Liver (tissue), 9 donors: Measurements from ENCODE around the gene WWOX. TPM values are rescaled to one million over a fixed set of nuclear protein-coding genes. Genes with fewer than 3 reads are reported as not detected.

Experiments
- DNase-seq: peaks from one replicate; pipeline ENCODE4 v3.0.0-alpha.2; 2017; ENCODE audit warnings: low spot score
- H3K27ac ChIP-seq, 2 donors: one replicate each; pipeline ENCODE4 v1.7.0; 2013; ENCODE audit warnings: inconsistent platforms in 2 of 2, low read length in 2 of 2, control low read depth in 1 of 2, low read depth in 1 of 2, mild to moderate bottlenecking in 1 of 2
- H3K27me3 ChIP-seq, 4 donors: one replicate each; pipeline versions ENCODE4 v1.6.1 to v1.7.0; 2013; ENCODE audit warnings: low read length in 3 of 4, inconsistent platforms in 1 of 4, mild to moderate bottlenecking in 1 of 4, moderate library complexity in 1 of 4; ENCODE audit not compliant: control insufficient read depth in 4 of 4, insufficient read depth in 4 of 4
- H3K36me3 ChIP-seq, 4 donors: one replicate each; pipeline versions ENCODE4 v1.6.1 to v1.7.0; 2013; ENCODE audit warnings: low read length in 3 of 4, mild to moderate bottlenecking in 3 of 4, low read depth in 1 of 4, moderate library complexity in 1 of 4; ENCODE audit not compliant: control insufficient read depth in 4 of 4, insufficient read depth in 3 of 4
- H3K4me1 ChIP-seq, 4 donors: one replicate each; pipeline versions ENCODE4 v1.6.1 to v1.7.0; 2013; ENCODE audit warnings: low read length in 3 of 4, mild to moderate bottlenecking in 3 of 4, moderate library complexity in 1 of 4; ENCODE audit not compliant: control insufficient read depth in 4 of 4, insufficient read depth in 4 of 4
- H3K4me3 ChIP-seq, 3 donors: one replicate each; pipeline versions ENCODE4 v1.6.1 to v1.7.0; 2013; ENCODE audit warnings: low read length in 3 of 3, control low read depth in 1 of 3, low read depth in 1 of 3, mild to moderate bottlenecking in 1 of 3
- H3K9ac ChIP-seq, 2 donors: one replicate each; pipeline ENCODE4 v1.7.0; 2013; ENCODE audit warnings: low read length in 2 of 2, mild to moderate bottlenecking in 2 of 2, moderate library complexity in 2 of 2, control low read depth in 1 of 2, low read depth in 1 of 2
- H3K9me3 ChIP-seq, 4 donors: one replicate each; pipeline versions ENCODE4 v1.6.1 to v1.7.0; 2013; ENCODE audit warnings: low read length in 3 of 4; ENCODE audit not compliant: control insufficient read depth in 4 of 4
- CTCF ChIP-seq: fragments of 150-350 bp; IDR thresholded peaks from 2 replicates; pipeline ENCODE4 v1.5.1; 2017; ENCODE audit warnings: improper control_type of control experiment, low read depth, low read length; ENCODE audit not compliant: missing input control
- FOXA1 ChIP-seq: IDR thresholded peaks from 2 replicates; pipeline ENCODE4 v1.6.1; 2016; ENCODE audit warnings: antibody characterized with exemption
- FOXA2 ChIP-seq: IDR thresholded peaks from 2 replicates; pipeline ENCODE4 v1.6.1; 2016; ENCODE audit warnings: antibody characterized with exemption
- HNF4G ChIP-seq: IDR thresholded peaks from 2 replicates; pipeline ENCODE4 v1.6.1; 2016; ENCODE audit warnings: antibody characterized with exemption
- MAX ChIP-seq: IDR thresholded peaks from 2 replicates; pipeline ENCODE4 v1.6.1; 2016; ENCODE audit warnings: antibody characterized with exemption
- NR2F2 ChIP-seq: IDR thresholded peaks from 2 replicates; pipeline ENCODE4 v1.6.1; 2016; ENCODE audit warnings: antibody characterized with exemption
- REST ChIP-seq: IDR thresholded peaks from 2 replicates; pipeline ENCODE4 v1.6.1; 2016; ENCODE audit warnings: antibody characterized with exemption, mild to moderate bottlenecking
- RXRA ChIP-seq, 2 donors: IDR thresholded peaks; 2 replicates each; pipeline ENCODE4 v1.6.1; 2017 to 2018; ENCODE audit warnings: antibody characterized with exemption in 2 of 2, mild to moderate bottlenecking in 1 of 2
- SP1 ChIP-seq: IDR thresholded peaks from 2 replicates; pipeline ENCODE4 v1.6.1; 2018; ENCODE audit warnings: antibody characterized with exemption, mild to moderate bottlenecking
- TAF1 ChIP-seq: conservative IDR thresholded peaks from 2 replicates; pipeline ENCODE4 v1.6.1; 2016; ENCODE audit warnings: antibody characterized with exemption, mild to moderate bottlenecking
- WGBS: extraction: QIAGEN DNeasy Blood & Tissue Kit; methylation state at CpG from one replicate; pipeline ENCODE4 v1.1.7; 2013; 5-methylcytosine and 5-hydroxymethylcytosine counted together
- polyA plus RNA-seq, 2 donors: library from polyadenylated mRNA; stranded (reverse) in 1 of 2; unstranded in 1 of 2; fragments of 200-250 nt in 1 of 2; fragments of >200 nt in 1 of 2; fragmentation: Nextera tagmentation in 1 of 2; extraction: Ambion mirVana in 1 of 2; gene quantifications; one replicate each; pipeline versions ENCODE4 v1.2.1 to v1.2.3, GENCODE V29; 2013 to 2015
- total RNA-seq, 2 donors: library from RNA; depleted of rRNA; stranded (reverse); fragments of >200 nt; gene quantifications; one replicate each; pipeline ENCODE4 v1.2.3, GENCODE V29; 2014
- donor health status: healthy.
- donor health status: healthy.
- donor health status: healthy.
- donor health status: healthy.
- donor health status: healthy.

The WWOX gene
- total and polyA plus RNA-seq, 4 donors, result 9.8 to 46.0 (median 15.3) TPM

GRCh38 chr16:78812582-78812981, 713.1 kb downstream of the WWOX start:
- WGBS, result 99% methylated on average over 6 of the region's 6 CpGs
- H3K27ac ChIP-seq, result no peak overlapping the region

GRCh38 chr16:78813661-78814311, 714.3 kb downstream of the WWOX start:
- no peaks in the 10 kb centered on the region for H3K9me3 ChIP-seq
- no peak for TF ChIP-seq FOXA1
- TF ChIP-seq REST, result no peak
- TF ChIP-seq SP1, result no peak
- no peak for TF ChIP-seq CTCF
- no peak for TF ChIP-seq MAX
- no peak for TF ChIP-seq TAF1
- no peak for TF ChIP-seq HNF4G
- no peak for TF ChIP-seq FOXA2
- no peak for TF ChIP-seq RXRA (IDR thresholded peaks at IDR 0.05)
- 91% methylated on average over 10 of the region's 10 CpGs for WGBS

More at GRCh38 chr16:78812582-78812981, 713.1 kb downstream of the WWOX start:
- Histone ChIP-seq H3K27me3 (no peaks in the 10 kb centered on the region), H3K4me1 (peaks cover 4 to 13% (median 10%) of the 10 kb centered on the region in 4 donors), H3K9me3 (no peaks in the 10 kb centered on the region), H3K36me3 (no peaks in the 10 kb centered on the region), H3K4me3 (no peak overlapping the region), H3K9ac (no peak overlapping the region)
- TF ChIP-seq NR2F2 (no peak), TAF1 (no peak)
- DNase-seq, result no peak

GRCh38 chr16:78815713-78816112, 716.3 kb downstream of the WWOX start:
- WGBS, result 68% methylated on average over 2 of the region's 2 CpGs
- Histone ChIP-seq H3K27me3 (no peaks in the 10 kb centered on the region), H3K27ac (no peak overlapping the region), H3K4me1 (peaks cover 5 to 18% (median 10%) of the 10 kb centered on the region in 4 donors), H3K9me3 (no peaks in the 10 kb centered on the region), H3K36me3 (no peaks in the 10 kb centered on the region), H3K9ac (no peak overlapping the region), H3K4me3 (no peak overlapping the region)
- TF ChIP-seq FOXA1, result no peak
- peak in 1 of 2 donors; percentile 17 for TF ChIP-seq RXRA (IDR thresholded peaks at IDR 0.05)
- peak; percentile 78 for TF ChIP-seq NR2F2
- no peak for DNase-seq

More at GRCh38 chr16:78813661-78814311, 714.3 kb downstream of the WWOX start:
- H3K4me3 ChIP-seq, result no peak overlapping the region
- H3K4me1 ChIP-seq, result peaks cover 5 to 18% (median 10%) of the 10 kb centered on the region in 4 donors
- H3K9ac ChIP-seq, result no peak overlapping the region
- H3K27me3 ChIP-seq, result no peaks in the 10 kb centered on the region
- DNase-seq, result no peak
- no peaks in the 10 kb centered on the region for H3K36me3 ChIP-seq
- H3K27ac ChIP-seq, result no peak overlapping the region
